ENCODE measurements around the gene EBF3. TPM values are rescaled to one million over a fixed set of nuclear protein-coding genes. Genes with fewer than 3 reads are reported as not detected.

The EBF3 gene
- total and polyA plus RNA-seq, 4 donors: 14.3 to 166 (median 116) TPM

- peaks cover 8% of the 10 kb centered on the region for H3K36me3 ChIP-seq (ENCODE audit: control insufficient read depth, insufficient read depth, low read length)
- peaks cover 3% of the 10 kb centered on the region for H3K9me3 ChIP-seq (ENCODE audit: control insufficient read depth, insufficient read depth, low read length)
- H3K4me3 ChIP-seq (ENCODE audit: low read depth, low read length): no peak overlapping the region
- peaks cover 44% of the 10 kb centered on the region for H3K4me1 ChIP-seq (ENCODE audit: control insufficient read depth, insufficient read depth, low read length)
- no peak overlapping the region for H3K27ac ChIP-seq (ENCODE audit: low read depth, low read length)
- no peaks in the 10 kb centered on the region for H3K27me3 ChIP-seq (ENCODE audit: control insufficient read depth, insufficient read depth, low read length)
- WGBS (ENCODE audit: insufficient coverage): 56% methylated on average over 11 of the region's 19 CpGs
- peak in 1 of 6 donors; percentile 79 for DNase-seq (ENCODE audit: low read depth in 4 of 6, low spot score in 6 of 6)
These were observed 112.0 kb downstream of the EBF3 start for GRCh38 chr10:129851941-129852640.

GRCh38 chr10:129850790-129851189 is 113.3 kb downstream of the EBF3 start:
- H3K27me3 ChIP-seq (ENCODE audit: control insufficient read depth, insufficient read depth, low read length): no peaks in the 10 kb centered on the region
- H3K27ac ChIP-seq (ENCODE audit: low read depth, low read length): no peak overlapping the region
- WGBS (ENCODE audit: insufficient coverage): 62% methylated on average over 7 of the region's 13 CpGs

GRCh38 chr10:129850316-129850715 is 113.8 kb downstream of the EBF3 start:
- H3K27ac ChIP-seq (ENCODE audit: low read depth, low read length): no peak overlapping the region
- H3K9me3 ChIP-seq (ENCODE audit: control insufficient read depth, insufficient read depth, low read length): no peaks in the 10 kb centered on the region
- H3K27me3 ChIP-seq (ENCODE audit: control insufficient read depth, insufficient read depth, low read length): no peaks in the 10 kb centered on the region
- H3K36me3 ChIP-seq (ENCODE audit: control insufficient read depth, insufficient read depth, low read length): peaks cover 12% of the 10 kb centered on the region
- peak in 1 of 6 donors; percentile 67 for DNase-seq (ENCODE audit: low read depth in 4 of 6, low spot score in 6 of 6)
- H3K4me1 ChIP-seq (ENCODE audit: control insufficient read depth, insufficient read depth, low read length): peaks cover 44% of the 10 kb centered on the region
- no peak overlapping the region for H3K4me3 ChIP-seq (ENCODE audit: low read depth, low read length)
- 56% methylated on average over 7 of the region's 10 CpGs for WGBS (ENCODE audit: insufficient coverage)

More at GRCh38 chr10:129850790-129851189, 113.3 kb downstream of the EBF3 start:
- Histone ChIP-seq H3K4me3 (ENCODE audit: low read depth, low read length) (no peak overlapping the region), H3K9me3 (ENCODE audit: control insufficient read depth, insufficient read depth, low read length) (no peaks in the 10 kb centered on the region), H3K4me1 (ENCODE audit: control insufficient read depth, insufficient read depth, low read length) (peaks cover 47% of the 10 kb centered on the region), H3K36me3 (ENCODE audit: control insufficient read depth, insufficient read depth, low read length) (peaks cover 12% of the 10 kb centered on the region)
- no peak for DNase-seq (ENCODE audit: low read depth in 4 of 6, low spot score in 6 of 6)

- DNase-seq (ENCODE audit: low read depth in 4 of 6, low spot score in 6 of 6): no peak
- H3K9me3 ChIP-seq (ENCODE audit: control insufficient read depth, insufficient read depth, low read length): no peaks in the 10 kb centered on the region
- H3K27me3 ChIP-seq (ENCODE audit: control insufficient read depth, insufficient read depth, low read length): no peaks in the 10 kb centered on the region
- 87% methylated on average over 11 of the region's 15 CpGs for WGBS (ENCODE audit: insufficient coverage)
- H3K27ac ChIP-seq (ENCODE audit: low read depth, low read length): no peak overlapping the region
- H3K4me1 ChIP-seq (ENCODE audit: control insufficient read depth, insufficient read depth, low read length): peaks cover 40% of the 10 kb centered on the region
- H3K36me3 ChIP-seq (ENCODE audit: control insufficient read depth, insufficient read depth, low read length): peaks cover 12% of the 10 kb centered on the region
- H3K4me3 ChIP-seq (ENCODE audit: low read depth, low read length): no peak overlapping the region
These were observed 114.2 kb downstream of the EBF3 start for GRCh38 chr10:129849853-129850252.

GRCh38 chr10:129849452-129849750 is 114.7 kb downstream of the EBF3 start:
- H3K27ac ChIP-seq (ENCODE audit: low read depth, low read length): no peak overlapping the region
- 100% methylated on average over 7 of the region's 19 CpGs for WGBS (ENCODE audit: insufficient coverage)
- H3K4me1 ChIP-seq (ENCODE audit: control insufficient read depth, insufficient read depth, low read length): peaks cover 37% of the 10 kb centered on the region
- no peak overlapping the region for H3K4me3 ChIP-seq (ENCODE audit: low read depth, low read length)
- no peaks in the 10 kb centered on the region for H3K9me3 ChIP-seq (ENCODE audit: control insufficient read depth, insufficient read depth, low read length)
- no peaks in the 10 kb centered on the region for H3K27me3 ChIP-seq (ENCODE audit: control insufficient read depth, insufficient read depth, low read length)
- DNase-seq (ENCODE audit: low read depth in 4 of 6, low spot score in 6 of 6): peak in 1 of 6 donors; percentile 37
- H3K36me3 ChIP-seq (ENCODE audit: control insufficient read depth, insufficient read depth, low read length): peaks cover 12% of the 10 kb centered on the region

GRCh38 chr10:129848696-129849451 is 115.2 kb downstream of the EBF3 start:
- Histone ChIP-seq H3K4me3 (ENCODE audit: low read depth, low read length) (no peak overlapping the region), H3K9me3 (ENCODE audit: control insufficient read depth, insufficient read depth, low read length) (no peaks in the 10 kb centered on the region), H3K27me3 (ENCODE audit: control insufficient read depth, insufficient read depth, low read length) (no peaks in the 10 kb centered on the region), H3K27ac (ENCODE audit: low read depth, low read length) (no peak overlapping the region), H3K4me1 (ENCODE audit: control insufficient read depth, insufficient read depth, low read length) (peaks cover 42% of the 10 kb centered on the region), H3K36me3 (ENCODE audit: control insufficient read depth, insufficient read depth, low read length) (peaks cover 12% of the 10 kb centered on the region)
- peak in 1 of 6 donors; percentile 85 for DNase-seq (ENCODE audit: low read depth in 4 of 6, low spot score in 6 of 6)
- WGBS (ENCODE audit: insufficient coverage): 78% methylated on average over 18 of the region's 19 CpGs

GRCh38 chr10:129847741-129848483 is 116.2 kb downstream of the EBF3 start:
- WGBS (ENCODE audit: insufficient coverage): 90% methylated on average over 10 of the region's 18 CpGs
- Histone ChIP-seq H3K4me1 (ENCODE audit: control insufficient read depth, insufficient read depth, low read length) (peaks cover 41% of the 10 kb centered on the region), H3K9me3 (ENCODE audit: control insufficient read depth, insufficient read depth, low read length) (no peaks in the 10 kb centered on the region), H3K36me3 (ENCODE audit: control insufficient read depth, insufficient read depth, low read length) (peaks cover 17% of the 10 kb centered on the region), H3K4me3 (ENCODE audit: low read depth, low read length) (no peak overlapping the region), H3K27me3 (ENCODE audit: control insufficient read depth, insufficient read depth, low read length) (no peaks in the 10 kb centered on the region), H3K27ac (ENCODE audit: low read depth, low read length) (no peak overlapping the region)
- DNase-seq (ENCODE audit: low read depth in 4 of 6, low spot score in 6 of 6): peak in 1 of 6 donors; percentile 57

- Histone ChIP-seq H3K27ac (ENCODE audit: low read depth, low read length) (no peak overlapping the region), H3K4me3 (ENCODE audit: low read depth, low read length) (no peak overlapping the region), H3K27me3 (ENCODE audit: control insufficient read depth, insufficient read depth, low read length) (no peaks in the 10 kb centered on the region), H3K36me3 (ENCODE audit: control insufficient read depth, insufficient read depth, low read length) (peaks cover 25% of the 10 kb centered on the region), H3K9me3 (ENCODE audit: control insufficient read depth, insufficient read depth, low read length) (no peaks in the 10 kb centered on the region), H3K4me1 (ENCODE audit: control insufficient read depth, insufficient read depth, low read length) (peaks cover 35% of the 10 kb centered on the region)
- WGBS (ENCODE audit: insufficient coverage): 69% methylated on average over 10 of the region's 10 CpGs
- no peak for DNase-seq (ENCODE audit: low read depth in 4 of 6, low spot score in 6 of 6)
These were observed 117.1 kb downstream of the EBF3 start for GRCh38 chr10:129846991-129847391.

- no peak overlapping the region for H3K27ac ChIP-seq (ENCODE audit: low read depth, low read length)
- H3K27me3 ChIP-seq (ENCODE audit: control insufficient read depth, insufficient read depth, low read length): no peaks in the 10 kb centered on the region
- peak in 2 of 6 donors; percentile 65 to 88 for DNase-seq (ENCODE audit: low read depth in 4 of 6, low spot score in 6 of 6)
- H3K4me1 ChIP-seq (ENCODE audit: control insufficient read depth, insufficient read depth, low read length): peaks cover 28% of the 10 kb centered on the region
- peaks cover 34% of the 10 kb centered on the region for H3K36me3 ChIP-seq (ENCODE audit: control insufficient read depth, insufficient read depth, low read length)
- WGBS (ENCODE audit: insufficient coverage): 11% methylated on average over 2 of the region's 12 CpGs
- no peak overlapping the region for H3K4me3 ChIP-seq (ENCODE audit: low read depth, low read length)
- H3K9me3 ChIP-seq (ENCODE audit: control insufficient read depth, insufficient read depth, low read length): no peaks in the 10 kb centered on the region
These were observed 118.8 kb downstream of the EBF3 start for GRCh38 chr10:129845111-129845753.
